LNCAP (cell line): ENCODE data around the gene MAT2B.
A peak's percentile ranks its signal among the peaks of the same experiment; 100 is the strongest.

Experiments
- TF ChIP-seq, protein P1 (sequence below): fragments of 450-650 bp; IDR thresholded peaks from 2 replicates; pipeline ENCODE4 v1.5.1; 2017; ENCODE audit warnings: mild to moderate bottlenecking

MAT2B gene

DNA sequence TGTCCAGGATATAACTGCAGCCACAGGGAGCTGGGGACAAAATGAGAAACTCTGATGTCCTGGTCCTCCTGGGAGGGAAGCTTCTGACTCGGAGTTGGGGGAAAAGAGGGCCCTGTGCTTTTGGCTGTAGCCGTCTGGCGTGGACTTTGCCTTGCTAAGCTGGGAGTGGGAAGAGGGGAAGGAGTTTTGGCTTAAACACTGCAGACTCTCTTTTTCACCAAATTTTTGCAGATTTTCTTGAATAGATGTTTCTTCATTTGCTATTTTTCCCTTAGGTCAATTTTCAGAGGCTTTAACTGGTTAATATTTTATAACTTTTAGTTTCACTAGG is 15.7 kb upstream of the MAT2B start:
- TF ChIP-seq, protein P1, sequence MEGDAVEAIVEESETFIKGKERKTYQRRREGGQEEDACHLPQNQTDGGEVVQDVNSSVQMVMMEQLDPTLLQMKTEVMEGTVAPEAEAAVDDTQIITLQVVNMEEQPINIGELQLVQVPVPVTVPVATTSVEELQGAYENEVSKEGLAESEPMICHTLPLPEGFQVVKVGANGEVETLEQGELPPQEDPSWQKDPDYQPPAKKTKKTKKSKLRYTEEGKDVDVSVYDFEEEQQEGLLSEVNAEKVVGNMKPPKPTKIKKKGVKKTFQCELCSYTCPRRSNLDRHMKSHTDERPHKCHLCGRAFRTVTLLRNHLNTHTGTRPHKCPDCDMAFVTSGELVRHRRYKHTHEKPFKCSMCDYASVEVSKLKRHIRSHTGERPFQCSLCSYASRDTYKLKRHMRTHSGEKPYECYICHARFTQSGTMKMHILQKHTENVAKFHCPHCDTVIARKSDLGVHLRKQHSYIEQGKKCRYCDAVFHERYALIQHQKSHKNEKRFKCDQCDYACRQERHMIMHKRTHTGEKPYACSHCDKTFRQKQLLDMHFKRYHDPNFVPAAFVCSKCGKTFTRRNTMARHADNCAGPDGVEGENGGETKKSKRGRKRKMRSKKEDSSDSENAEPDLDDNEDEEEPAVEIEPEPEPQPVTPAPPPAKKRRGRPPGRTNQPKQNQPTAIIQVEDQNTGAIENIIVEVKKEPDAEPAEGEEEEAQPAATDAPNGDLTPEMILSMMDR = no peak

DNA sequence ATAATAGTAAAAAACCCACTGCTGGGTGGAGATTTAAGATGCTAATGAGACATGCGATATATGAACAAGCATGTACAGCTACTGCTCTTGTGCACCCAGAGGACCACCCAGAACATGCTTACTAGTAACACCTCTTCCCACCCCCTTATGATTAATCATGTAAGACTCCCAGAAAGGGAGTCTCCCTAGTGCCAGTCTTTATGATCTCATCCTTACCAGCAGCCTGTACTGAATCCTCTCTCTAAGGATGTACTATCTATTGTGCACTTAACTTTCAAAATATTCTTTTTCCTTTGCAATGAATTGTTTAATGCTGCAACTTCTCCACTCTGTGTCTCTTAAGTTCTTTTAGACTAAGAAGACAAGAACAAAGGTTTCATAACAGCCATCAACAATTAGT is 9.1 kb upstream of the MAT2B start:
- TF ChIP-seq, protein P1 = no peak

DNA sequence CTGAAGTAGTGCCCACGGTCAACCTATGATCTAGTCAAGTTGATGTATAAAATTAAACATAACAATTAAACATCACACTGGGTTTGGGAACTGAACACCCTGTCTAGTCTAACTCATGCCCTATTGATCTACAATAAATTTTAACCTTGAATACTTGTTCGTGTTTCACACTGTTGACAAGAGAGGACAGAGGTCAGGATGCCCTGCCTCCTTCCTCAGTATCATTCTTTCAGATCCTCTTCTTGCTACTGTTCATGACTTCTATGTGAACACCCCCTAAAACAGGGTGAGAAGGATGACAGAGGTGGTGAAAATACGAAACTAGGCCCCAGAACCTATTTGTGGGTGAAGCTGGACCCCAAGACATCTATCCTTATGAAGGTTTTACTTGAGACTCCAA is 8.1 kb upstream of the MAT2B start:
- TF ChIP-seq, protein P1 = no peak

DNA sequence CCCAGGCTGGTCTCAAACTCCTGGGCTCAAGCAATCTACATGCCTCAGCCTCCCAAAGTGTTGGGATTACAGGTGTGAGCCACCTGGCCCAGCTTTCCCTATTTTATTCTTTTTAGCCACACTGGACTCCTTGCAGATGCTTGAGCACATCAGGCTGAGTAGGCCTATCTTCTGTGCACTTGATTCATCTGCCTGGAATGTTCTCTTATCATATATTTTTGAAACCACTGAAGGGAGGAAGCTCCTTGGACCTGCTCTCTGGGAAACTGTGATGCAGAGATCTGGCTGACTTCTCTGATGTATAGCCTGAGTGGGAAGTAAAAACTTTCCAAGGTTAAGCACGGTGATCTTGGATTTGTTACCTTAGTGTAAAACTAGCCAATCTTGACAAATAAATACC is 6.5 kb upstream of the MAT2B start:
- TF ChIP-seq, protein P1 = no peak

DNA sequence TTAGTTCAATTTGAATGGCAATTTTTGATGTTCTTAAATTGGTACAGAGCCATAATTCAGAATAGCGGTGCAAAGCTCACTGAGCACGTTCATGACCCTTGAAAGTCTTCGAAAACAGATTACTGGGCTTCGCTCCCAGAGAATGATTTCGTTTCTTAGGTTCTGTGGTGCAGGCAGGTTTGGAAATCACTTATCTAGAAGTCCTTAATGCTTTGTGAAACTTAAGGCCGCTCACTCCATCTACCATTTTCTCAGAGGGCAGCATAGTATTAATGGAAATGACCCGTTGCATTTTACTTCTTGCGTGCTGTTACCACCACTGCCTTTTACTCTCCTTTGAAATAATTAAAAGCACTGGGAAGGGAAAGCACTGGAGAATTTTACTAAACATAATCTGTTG is 2.9 kb upstream of the MAT2B start:
- TF ChIP-seq, protein P1 = no peak

DNA sequence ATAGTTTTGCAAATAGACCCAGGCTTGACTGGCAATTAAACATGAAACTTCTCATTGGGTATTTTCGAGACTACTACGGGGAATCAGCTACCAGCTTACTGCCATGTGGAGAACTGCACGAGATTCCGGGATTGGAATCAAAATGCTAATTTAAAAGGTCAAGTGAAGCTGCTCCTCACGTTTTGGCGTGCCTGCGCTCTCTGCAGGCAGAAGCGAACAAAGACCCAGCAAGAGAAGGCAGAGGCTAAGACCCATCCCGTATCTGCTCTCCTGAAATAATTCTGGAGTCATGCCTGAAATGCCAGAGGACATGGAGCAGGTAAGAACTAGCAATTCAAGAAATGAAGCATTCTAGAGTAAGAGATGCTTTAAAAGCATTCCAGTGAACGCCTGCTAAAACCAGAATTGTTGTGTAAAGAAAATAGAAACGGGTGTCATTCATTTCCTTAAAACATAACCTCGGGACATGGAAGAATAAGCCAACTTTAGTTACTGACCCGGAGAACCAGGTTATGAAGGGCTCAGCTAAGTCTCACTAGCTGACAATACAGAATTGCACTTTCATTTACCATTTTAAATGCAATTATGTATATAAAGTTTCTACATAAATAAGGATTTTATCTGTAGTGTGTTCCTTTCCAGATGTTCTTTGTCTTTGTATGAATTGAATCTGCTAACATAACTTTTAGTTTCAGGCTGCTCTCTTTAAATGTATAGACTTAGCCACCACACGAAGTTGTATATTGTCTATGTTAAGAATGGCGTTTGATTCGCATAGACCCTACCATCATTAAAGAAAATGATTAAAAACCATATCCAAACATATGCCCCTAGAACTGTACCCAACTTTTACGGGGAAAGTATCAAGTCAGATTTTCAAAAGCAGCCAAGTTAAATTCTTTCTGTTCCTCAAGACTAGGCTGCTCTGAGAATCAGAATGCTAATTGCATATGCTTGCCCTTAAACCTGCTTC is 2.0 kb upstream of the MAT2B start:
- TF ChIP-seq, protein P1 = peak; percentile 39; the same call in 1 of the 2 replicates

DNA sequence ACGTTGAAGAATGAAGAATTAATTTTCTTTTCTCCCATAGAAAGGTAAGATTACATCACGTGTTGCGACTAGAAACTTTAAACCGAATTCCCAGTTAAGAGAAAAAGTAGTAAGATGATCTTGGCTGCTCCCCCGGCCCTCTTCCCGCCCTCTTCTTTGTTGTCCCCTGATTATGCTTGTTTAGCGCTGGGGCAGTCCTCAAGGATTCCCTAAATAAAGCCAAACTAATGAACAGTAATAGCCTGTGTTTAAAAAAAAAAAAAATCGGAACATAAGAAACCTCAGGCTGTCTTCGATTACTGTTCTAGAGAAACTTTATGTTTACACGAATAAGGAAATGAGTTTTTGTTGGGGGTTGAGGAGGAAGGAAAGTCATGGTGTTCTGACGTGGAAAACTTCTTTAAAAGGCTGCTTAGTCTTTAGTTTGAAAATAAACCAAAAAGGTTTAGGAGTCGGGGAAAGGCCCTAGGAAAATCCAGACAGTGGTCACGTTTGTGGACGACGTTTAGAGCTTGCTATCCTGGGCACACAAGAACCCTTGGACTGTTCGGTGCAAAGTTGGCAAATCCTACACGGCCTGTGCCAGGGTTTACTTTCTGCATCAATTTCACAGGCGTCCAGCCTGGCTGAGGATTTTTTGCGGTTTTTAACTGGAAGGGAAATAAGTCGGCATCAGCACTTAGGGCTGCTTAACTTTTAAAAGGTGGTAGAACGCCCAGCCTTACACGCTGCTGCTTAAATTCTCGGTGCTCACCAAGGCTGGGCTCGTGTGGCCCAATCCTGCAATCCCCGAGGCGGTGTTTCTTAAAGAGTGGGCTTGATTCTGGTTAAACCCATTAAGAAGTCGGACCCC is 1.1 kb upstream of the MAT2B start:
- TF ChIP-seq, protein P1 = no peak
